Peyer's patch (tissue), 4 donors: ENCODE measurements around the gene SYTL5.

Experiments used
- CTCF ChIP-seq, 6 experiments: fragments of 450-650 bp in 4 of 6; fragments of 200-600 bp in 2 of 6; sonication (generic) in 1 of 6; IDR thresholded peaks; one replicate each; pipeline ENCODE4 v1.5.1; 2017 to 2019; ENCODE audit warnings: antibody characterized with exemption in 6 of 6, mild to moderate bottlenecking in 3 of 6, moderate library complexity in 1 of 6
- POLR2A ChIP-seq, 2 donors: fragments of 450-650 bp; IDR thresholded peaks; one replicate each; pipeline ENCODE4 v1.5.1; 2017; ENCODE audit warnings: antibody characterized with exemption in 2 of 2, mild to moderate bottlenecking in 2 of 2, moderate library complexity in 2 of 2

GRCh38 chrX:38000706-38001105 lies 5.6 kb upstream of the SYTL5 start:
- no peak for TF ChIP-seq CTCF (IDR thresholded peaks at IDR 0.05)
- no peak for TF ChIP-seq POLR2A (IDR thresholded peaks at IDR 0.05)
